Measurements from ENCODE around the gene KMO.

KMO gene

DNA sequence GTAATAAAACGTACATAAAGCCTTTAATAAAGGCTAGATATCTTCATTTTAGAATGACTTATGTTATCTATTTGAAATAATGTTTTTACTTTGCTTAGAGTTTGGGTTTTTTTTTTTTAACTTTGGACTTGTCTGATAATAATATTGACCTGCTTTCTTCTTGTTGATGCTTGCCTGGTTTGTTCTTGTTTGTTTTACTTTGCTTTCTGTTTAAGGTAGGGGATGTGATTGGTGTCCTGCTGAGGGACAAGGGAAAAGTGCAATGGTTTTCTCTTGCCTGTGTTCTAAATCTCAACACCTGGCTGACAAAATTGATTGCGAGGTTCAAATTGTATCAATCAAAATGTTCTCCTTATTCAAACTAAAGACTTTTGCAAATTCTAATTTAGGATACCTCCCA, 10.5 kb upstream of the KMO start:
- no peak overlapping the region for H3K9ac ChIP-seq (ENCODE audit: insufficient read length, low read depth)
- no peaks in the 10 kb centered on the region for H3K27me3 ChIP-seq (ENCODE audit: insufficient read depth, insufficient read length)
- no peak overlapping the region for H3K4me3 ChIP-seq (ENCODE audit: insufficient read length, low read depth)
- no peaks in the 10 kb centered on the region for H3K4me1 ChIP-seq (ENCODE audit: insufficient read depth, insufficient read length)
- no peak for TF ChIP-seq SUZ12 (IDR thresholded peaks at IDR 0.05; ENCODE audit: extremely low read depth, insufficient read depth, insufficient read length)
- no peak for TF ChIP-seq YY1 (IDR thresholded peaks at IDR 0.05; ENCODE audit: insufficient read depth, insufficient read length)
- no peak for TF ChIP-seq ZNF274 (IDR thresholded peaks at IDR 0.05; ENCODE audit: low read depth, low read length)
- peaks cover 6% of the 10 kb centered on the region for H3K36me3 ChIP-seq (ENCODE audit: insufficient read depth, insufficient read length, low read length)
- no peak for DNase-seq (ENCODE audit: low read depth, low spot score)
- H3K9me3 ChIP-seq (ENCODE audit: insufficient read depth, low read length), result no peaks in the 10 kb centered on the region

GRCh38 chr1:241525026-241525425, 7.2 kb upstream of the KMO start:
- H3K36me3 ChIP-seq (ENCODE audit: insufficient read depth, insufficient read length, low read length), result no peaks in the 10 kb centered on the region
- no peaks in the 10 kb centered on the region for H3K27me3 ChIP-seq (ENCODE audit: insufficient read depth, insufficient read length)
- no peak overlapping the region for H3K9ac ChIP-seq (ENCODE audit: insufficient read length, low read depth)
- no peak for DNase-seq (ENCODE audit: low read depth, low spot score)
- TF ChIP-seq YY1 (IDR thresholded peaks at IDR 0.05; ENCODE audit: insufficient read depth, insufficient read length), result no peak
- no peak overlapping the region for H3K4me3 ChIP-seq (ENCODE audit: insufficient read length, low read depth)
- no peaks in the 10 kb centered on the region for H3K4me1 ChIP-seq (ENCODE audit: insufficient read depth, insufficient read length)
- H3K9me3 ChIP-seq (ENCODE audit: insufficient read depth, low read length), result no peaks in the 10 kb centered on the region

DNA sequence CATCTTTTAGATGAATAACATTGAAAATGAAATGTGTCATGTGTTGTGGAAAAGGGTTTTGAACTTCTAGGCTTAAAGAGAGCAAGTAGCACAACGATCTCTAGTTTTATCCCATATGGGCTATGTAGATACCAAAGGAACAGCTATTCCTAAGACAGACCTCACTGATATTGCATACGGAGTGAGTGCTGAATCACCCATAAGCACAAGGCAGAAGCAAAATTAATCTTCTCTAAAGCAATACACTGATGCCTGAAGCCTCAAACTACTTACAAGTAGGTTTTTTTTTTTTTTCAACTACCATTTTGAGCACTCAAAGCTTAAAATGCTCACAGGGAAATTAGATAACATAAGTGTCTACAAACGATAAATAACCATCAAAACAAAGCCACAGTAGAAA, 5.0 kb upstream of the KMO start:
- Histone ChIP-seq H3K36me3 (ENCODE audit: insufficient read depth, insufficient read length, low read length) (no peaks in the 10 kb centered on the region), H3K27me3 (ENCODE audit: insufficient read depth, insufficient read length) (no peaks in the 10 kb centered on the region), H3K9ac (ENCODE audit: insufficient read length, low read depth) (no peak overlapping the region), H3K4me1 (ENCODE audit: insufficient read depth, insufficient read length) (no peaks in the 10 kb centered on the region), H3K9me3 (ENCODE audit: insufficient read depth, low read length) (no peaks in the 10 kb centered on the region), H3K4me3 (ENCODE audit: insufficient read length, low read depth) (no peak overlapping the region)
- TF ChIP-seq YY1 (IDR thresholded peaks at IDR 0.05; ENCODE audit: insufficient read depth, insufficient read length) (no peak), ZNF274 (IDR thresholded peaks at IDR 0.05; ENCODE audit: low read depth, low read length) (no peak), SUZ12 (IDR thresholded peaks at IDR 0.05; ENCODE audit: extremely low read depth, insufficient read depth, insufficient read length) (no peak)
- no peak for DNase-seq (ENCODE audit: low read depth, low spot score)

DNA sequence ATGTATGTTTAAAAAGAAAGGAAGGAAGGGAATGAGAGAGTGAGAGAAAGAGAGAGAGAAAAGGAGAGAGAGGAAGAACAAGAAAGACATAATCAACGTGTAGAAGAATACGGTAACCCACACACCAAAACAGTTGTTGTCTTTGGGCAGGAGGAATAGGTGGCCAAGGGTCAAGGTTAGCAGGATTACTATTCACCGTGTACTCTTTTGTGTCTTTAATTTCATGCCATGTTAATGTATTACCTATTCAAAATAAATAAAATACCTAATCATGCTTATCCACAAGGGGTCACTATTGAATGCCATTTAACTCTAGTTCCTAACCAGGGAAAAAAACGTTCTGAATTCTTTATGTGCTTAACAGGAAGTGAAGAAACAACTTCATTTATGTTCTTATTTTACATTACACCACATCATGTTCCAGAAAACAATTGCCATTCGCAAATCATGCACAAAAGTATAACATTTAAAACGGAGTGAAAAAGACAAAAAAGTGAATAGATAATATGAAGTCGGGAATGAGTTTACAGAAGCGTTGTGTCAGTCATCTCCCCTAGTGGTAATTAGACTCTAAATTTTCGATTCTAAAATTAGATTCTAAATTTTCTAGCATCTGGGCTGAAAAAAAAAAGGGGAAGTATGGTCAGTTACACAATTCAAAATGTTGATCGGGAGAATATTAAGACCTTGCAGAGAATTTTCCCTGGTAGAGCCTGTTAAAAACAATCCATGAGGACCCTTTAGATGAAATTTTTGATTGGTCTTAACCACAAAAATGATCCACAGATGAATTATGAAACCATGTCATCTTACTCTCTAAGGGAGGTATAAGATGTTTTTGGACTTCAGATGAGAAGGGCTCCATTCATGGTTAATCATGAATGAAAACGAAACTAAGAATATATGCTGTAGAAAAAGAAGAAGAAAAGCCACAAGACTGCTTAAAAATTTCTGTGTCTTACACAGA, 700 bp upstream of the KMO start:
- TF ChIP-seq SUZ12 (IDR thresholded peaks at IDR 0.05; ENCODE audit: extremely low read depth, insufficient read depth, insufficient read length) (no peak), YY1 (IDR thresholded peaks at IDR 0.05; ENCODE audit: insufficient read depth, insufficient read length) (no peak), ZNF274 (IDR thresholded peaks at IDR 0.05; ENCODE audit: low read depth, low read length) (no peak)
- no peaks in the 10 kb centered on the region for H3K36me3 ChIP-seq (ENCODE audit: insufficient read depth, insufficient read length, low read length)
- H3K4me1 ChIP-seq (ENCODE audit: insufficient read depth, insufficient read length), result no peaks in the 10 kb centered on the region
- no peaks in the 10 kb centered on the region for H3K9me3 ChIP-seq (ENCODE audit: insufficient read depth, low read length)
- H3K9ac ChIP-seq (ENCODE audit: insufficient read length, low read depth), result no peak overlapping the region
- no peak overlapping the region for H3K4me3 ChIP-seq (ENCODE audit: insufficient read length, low read depth)
- DNase-seq (ENCODE audit: low read depth, low spot score), result peak; percentile 43
- H3K27me3 ChIP-seq (ENCODE audit: insufficient read depth, insufficient read length), result no peaks in the 10 kb centered on the region

GRCh38 chr1:241532864-241533263, 686 bp downstream of the KMO start:
- Histone ChIP-seq H3K36me3 (ENCODE audit: insufficient read depth, insufficient read length, low read length) (no peaks in the 10 kb centered on the region), H3K9ac (ENCODE audit: insufficient read length, low read depth) (no peak overlapping the region), H3K4me3 (ENCODE audit: insufficient read length, low read depth) (no peak overlapping the region), H3K27me3 (ENCODE audit: insufficient read depth, insufficient read length) (no peaks in the 10 kb centered on the region), H3K4me1 (ENCODE audit: insufficient read depth, insufficient read length) (no peaks in the 10 kb centered on the region), H3K9me3 (ENCODE audit: insufficient read depth, low read length) (no peaks in the 10 kb centered on the region)
- DNase-seq (ENCODE audit: low read depth, low spot score), result no peak
- TF ChIP-seq ZNF274 (IDR thresholded peaks at IDR 0.05; ENCODE audit: low read depth, low read length), result no peak
- TF ChIP-seq SUZ12 (IDR thresholded peaks at IDR 0.05; ENCODE audit: extremely low read depth, insufficient read depth, insufficient read length), result no peak
- TF ChIP-seq YY1 (IDR thresholded peaks at IDR 0.05; ENCODE audit: insufficient read depth, insufficient read length), result no peak

DNA sequence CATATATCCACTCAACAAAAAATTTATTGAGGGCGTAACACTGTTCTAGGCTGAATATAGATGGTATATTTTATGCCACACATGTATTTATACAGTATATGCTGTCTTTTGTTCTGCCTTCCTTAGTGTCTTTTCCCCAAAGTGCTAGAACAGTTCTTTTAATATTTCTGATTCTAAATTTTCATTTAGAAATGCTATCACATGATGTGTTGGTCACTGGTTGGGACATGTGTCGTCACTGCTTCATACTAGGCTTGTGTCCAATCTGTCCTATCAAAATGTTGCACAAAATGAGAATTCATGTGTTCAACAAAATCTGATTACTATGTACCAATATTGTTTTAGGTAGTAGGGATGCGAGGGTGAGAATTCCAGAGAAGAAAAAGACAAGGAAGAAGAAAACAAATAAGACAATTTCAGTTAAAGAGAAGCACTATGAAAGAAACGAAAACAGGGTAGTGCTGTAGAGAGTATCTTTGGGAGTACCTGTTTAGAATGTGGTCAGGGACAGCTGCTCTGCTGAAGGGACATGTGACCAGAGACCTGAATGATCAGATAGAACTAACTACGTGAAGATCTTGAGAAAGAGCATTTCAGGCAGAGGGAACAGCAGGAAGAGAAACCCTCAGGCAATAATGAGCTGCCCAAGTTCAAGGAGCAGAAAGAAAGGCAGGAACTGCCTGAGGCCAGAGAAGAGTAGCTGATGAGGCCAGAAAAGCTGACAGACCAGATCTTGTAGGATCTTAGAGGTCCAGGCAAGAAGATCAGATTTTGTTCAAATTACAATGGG, 1.3 kb downstream of the KMO start:
- Histone ChIP-seq H3K9ac (ENCODE audit: insufficient read length, low read depth) (no peak overlapping the region), H3K36me3 (ENCODE audit: insufficient read depth, insufficient read length, low read length) (no peaks in the 10 kb centered on the region), H3K4me1 (ENCODE audit: insufficient read depth, insufficient read length) (no peaks in the 10 kb centered on the region), H3K9me3 (ENCODE audit: insufficient read depth, low read length) (no peaks in the 10 kb centered on the region), H3K4me3 (ENCODE audit: insufficient read length, low read depth) (no peak overlapping the region), H3K27me3 (ENCODE audit: insufficient read depth, insufficient read length) (no peaks in the 10 kb centered on the region)
- DNase-seq (ENCODE audit: low read depth, low spot score), result no peak
- TF ChIP-seq YY1 (IDR thresholded peaks at IDR 0.05; ENCODE audit: insufficient read depth, insufficient read length), result no peak
- no peak for TF ChIP-seq SUZ12 (IDR thresholded peaks at IDR 0.05; ENCODE audit: extremely low read depth, insufficient read depth, insufficient read length)
- TF ChIP-seq ZNF274 (IDR thresholded peaks at IDR 0.05; ENCODE audit: low read depth, low read length), result no peak

- no peak for DNase-seq (ENCODE audit: low read depth, low spot score)
- no peak overlapping the region for H3K9ac ChIP-seq (ENCODE audit: insufficient read length, low read depth)
- no peaks in the 10 kb centered on the region for H3K36me3 ChIP-seq (ENCODE audit: insufficient read depth, insufficient read length, low read length)
- no peak overlapping the region for H3K4me3 ChIP-seq (ENCODE audit: insufficient read length, low read depth)
- H3K9me3 ChIP-seq (ENCODE audit: insufficient read depth, low read length), result no peaks in the 10 kb centered on the region
- no peaks in the 10 kb centered on the region for H3K4me1 ChIP-seq (ENCODE audit: insufficient read depth, insufficient read length)
- H3K27me3 ChIP-seq (ENCODE audit: insufficient read depth, insufficient read length), result no peaks in the 10 kb centered on the region
- TF ChIP-seq YY1 (IDR thresholded peaks at IDR 0.05; ENCODE audit: insufficient read depth, insufficient read length) (no peak), ZNF274 (IDR thresholded peaks at IDR 0.05; ENCODE audit: low read depth, low read length) (no peak), SUZ12 (IDR thresholded peaks at IDR 0.05; ENCODE audit: extremely low read depth, insufficient read depth, insufficient read length) (no peak)
These were observed 4.1 kb downstream of the KMO start for GRCh38 chr1:241536304-241536703.

Data from NT2/D1 (cell line).